GM19463 (cell line): Measurements from ENCODE around the gene IFNB1.

ENCODE experiments used
- ATAC-seq: cut with Tn5 transposase; IDR thresholded peaks from one replicate; pipeline ENCODE4 v1.9.1; 2021; ENCODE audit warnings: mild to moderate bottlenecking, moderate library complexity; ENCODE audit not compliant: unreplicated experiment

Gene IFNB1

GRCh38 chr9:21070906-21071305, 6.8 kb downstream of the IFNB1 start:
- no peak for ATAC-seq

GRCh38 chr9:21070171-21070571, 7.6 kb downstream of the IFNB1 start:
- ATAC-seq = no peak

- ATAC-seq = peak; percentile 71
These were observed 16.7 kb downstream of the IFNB1 start for GRCh38 chr9:21060919-21061561.

GRCh38 chr9:21056931-21057330, 20.8 kb downstream of the IFNB1 start:
- no peak for ATAC-seq

GRCh38 chr9:21053851-21054250, 23.9 kb downstream of the IFNB1 start:
- no peak for ATAC-seq

- no peak for ATAC-seq
These were observed 30.5 kb downstream of the IFNB1 start for GRCh38 chr9:21047281-21047691.

GRCh38 chr9:21043841-21044240, 33.9 kb downstream of the IFNB1 start:
- no peak for ATAC-seq

- no peak for ATAC-seq
These were observed 35.3 kb downstream of the IFNB1 start for GRCh38 chr9:21042466-21042865.

- no peak for ATAC-seq
These were observed 38.4 kb downstream of the IFNB1 start for GRCh38 chr9:21039302-21039701.

- no peak for ATAC-seq
These were observed 40.5 kb downstream of the IFNB1 start for GRCh38 chr9:21037278-21037677.

- ATAC-seq = no peak
These were observed 45.9 kb downstream of the IFNB1 start for GRCh38 chr9:21031808-21032183.

- ATAC-seq = peak; percentile 62
These were observed 46.5 kb downstream of the IFNB1 start, which contains the start of gene HACD4 for GRCh38 chr9:21031091-21031807. Gene HACD4, minus strand, starts transcription at chr9:21031640. Its CDS starts 50 bp downstream, at chr9:21031590.

- peak; percentile 76 for ATAC-seq
These were observed 47.2 kb downstream of the IFNB1 start for GRCh38 chr9:21030389-21031035.

GRCh38 chr9:21029661-21030060, 48.1 kb downstream of the IFNB1 start:
- no peak for ATAC-seq

GRCh38 chr9:21028466-21028865, 49.3 kb downstream of the IFNB1 start:
- ATAC-seq = no peak

- no peak for ATAC-seq
These were observed 50.4 kb downstream of the IFNB1 start for GRCh38 chr9:21027295-21027694.
